Measurements from ENCODE around the gene ZBTB32. TPM values are rescaled to one million over a fixed set of nuclear protein-coding genes. Genes with fewer than 3 reads are reported as not detected.

The ZBTB32 gene
- polyA plus RNA-seq, 3 donors, result 0.20 to 0.98 (median 0.40) TPM

DNA sequence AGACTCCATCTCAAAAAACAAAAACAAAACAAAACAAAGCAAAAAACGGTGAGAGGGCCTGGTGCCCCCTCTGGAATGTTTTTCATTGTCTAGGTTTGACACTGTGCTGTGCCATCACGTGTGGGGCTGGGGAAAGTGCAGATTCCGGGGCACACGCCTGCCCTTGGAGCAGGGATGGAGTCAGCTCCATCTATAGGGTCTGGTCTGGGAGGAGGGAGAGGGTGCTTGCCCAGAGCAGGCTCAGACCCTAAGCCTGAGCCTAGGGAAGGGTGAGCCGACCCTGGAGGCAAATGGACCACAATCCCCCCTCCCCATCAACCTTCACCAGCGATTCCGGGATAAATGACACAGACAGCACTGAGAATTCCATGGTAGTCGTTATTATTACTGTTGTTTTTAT, 10.9 kb upstream of the ZBTB32 start:
- DNase-seq (ENCODE audit: extremely low read depth in 1 of 11, low read depth in 9 of 11, low spot score in 4 of 11), result no peak

DNA sequence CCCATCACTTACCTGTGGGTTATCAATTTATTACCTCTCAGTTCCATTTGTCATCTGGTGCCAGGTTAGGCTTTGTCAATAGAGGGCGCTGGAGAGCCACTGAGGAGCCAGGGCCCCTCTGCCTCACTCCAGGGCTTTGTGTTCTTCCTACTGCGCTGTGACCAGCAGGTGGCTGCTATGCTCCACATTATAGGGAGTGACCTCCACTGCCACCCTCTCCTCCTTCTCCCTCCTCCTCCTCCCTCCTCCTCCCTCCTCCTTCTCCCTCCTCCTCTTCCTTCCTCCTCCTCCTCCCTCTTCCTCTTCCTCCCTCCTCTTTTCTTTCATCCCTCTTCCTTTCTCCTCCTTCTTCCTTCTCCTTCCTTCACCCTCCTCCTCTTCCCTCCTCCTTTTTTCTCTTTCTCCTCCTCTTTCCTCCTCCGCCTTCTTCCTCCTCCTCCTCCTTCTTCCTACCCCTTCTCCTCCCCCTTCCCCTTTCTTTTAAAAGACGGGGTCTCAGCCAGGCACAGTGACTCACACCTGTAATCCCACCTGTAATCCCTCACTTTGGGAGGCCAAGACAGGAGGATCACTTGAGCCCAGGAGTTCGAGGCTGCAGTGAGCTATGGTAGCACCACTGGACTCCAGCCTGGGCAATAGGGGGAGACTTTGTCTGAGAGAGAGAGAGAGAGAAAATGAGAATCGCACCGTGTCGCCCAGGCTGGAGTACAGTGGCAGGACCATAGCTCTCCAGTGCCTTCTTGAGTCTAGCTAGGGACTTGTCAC, 10.3 kb upstream of the ZBTB32 start:
- peak; percentile 66 to 87 (median 74) for DNase-seq (ENCODE audit: extremely low read depth in 1 of 11, low read depth in 9 of 11, low spot score in 4 of 11)

DNA sequence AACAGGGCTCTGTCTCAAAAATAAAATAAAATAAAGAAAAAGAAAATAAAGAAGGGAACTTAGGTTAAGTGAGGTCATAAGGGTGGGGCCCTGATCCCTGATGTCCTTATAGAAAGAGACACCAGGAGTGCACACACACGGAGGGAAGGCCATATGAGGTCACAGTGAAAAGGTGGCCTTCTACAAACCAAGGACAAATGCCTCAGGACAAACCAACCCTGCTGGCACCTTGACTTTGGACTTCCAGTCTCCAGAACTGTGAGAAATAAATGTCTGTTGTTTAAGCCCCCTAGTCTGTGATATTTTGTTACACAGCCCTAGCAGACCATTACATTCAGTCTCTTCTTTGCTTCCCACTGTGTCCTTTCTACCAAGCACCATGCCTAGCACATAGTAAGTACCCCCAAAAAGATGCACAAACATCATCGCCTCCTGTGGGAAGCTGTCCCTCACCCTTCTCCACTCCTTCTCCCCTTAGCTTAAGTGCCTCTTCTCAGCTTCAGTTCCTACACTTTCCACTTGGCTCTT, 8.4 kb upstream of the ZBTB32 start:
- no peak for DNase-seq (ENCODE audit: extremely low read depth in 1 of 11, low read depth in 9 of 11, low spot score in 4 of 11)

DNA sequence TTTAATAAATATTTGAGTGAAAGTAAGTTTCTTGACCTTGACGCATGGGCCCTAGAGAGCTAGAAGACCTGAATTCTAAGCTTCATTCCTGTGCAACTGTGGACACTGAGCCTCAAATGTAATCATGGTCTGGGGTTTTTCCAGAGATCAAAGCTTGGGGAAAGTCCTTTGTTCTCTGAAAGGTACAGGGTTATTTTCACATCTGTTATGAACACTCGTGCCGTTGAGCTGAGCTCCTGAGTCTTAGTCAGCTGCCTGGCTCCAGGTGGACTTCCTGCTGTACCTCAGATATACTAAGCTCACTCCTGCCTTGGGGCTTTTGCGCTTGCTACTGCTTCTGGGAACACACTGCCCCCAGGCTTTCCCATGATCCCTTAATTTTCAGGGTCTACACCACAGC, 7.5 kb upstream of the ZBTB32 start:
- no peak for DNase-seq (ENCODE audit: extremely low read depth in 1 of 11, low read depth in 9 of 11, low spot score in 4 of 11)

DNA sequence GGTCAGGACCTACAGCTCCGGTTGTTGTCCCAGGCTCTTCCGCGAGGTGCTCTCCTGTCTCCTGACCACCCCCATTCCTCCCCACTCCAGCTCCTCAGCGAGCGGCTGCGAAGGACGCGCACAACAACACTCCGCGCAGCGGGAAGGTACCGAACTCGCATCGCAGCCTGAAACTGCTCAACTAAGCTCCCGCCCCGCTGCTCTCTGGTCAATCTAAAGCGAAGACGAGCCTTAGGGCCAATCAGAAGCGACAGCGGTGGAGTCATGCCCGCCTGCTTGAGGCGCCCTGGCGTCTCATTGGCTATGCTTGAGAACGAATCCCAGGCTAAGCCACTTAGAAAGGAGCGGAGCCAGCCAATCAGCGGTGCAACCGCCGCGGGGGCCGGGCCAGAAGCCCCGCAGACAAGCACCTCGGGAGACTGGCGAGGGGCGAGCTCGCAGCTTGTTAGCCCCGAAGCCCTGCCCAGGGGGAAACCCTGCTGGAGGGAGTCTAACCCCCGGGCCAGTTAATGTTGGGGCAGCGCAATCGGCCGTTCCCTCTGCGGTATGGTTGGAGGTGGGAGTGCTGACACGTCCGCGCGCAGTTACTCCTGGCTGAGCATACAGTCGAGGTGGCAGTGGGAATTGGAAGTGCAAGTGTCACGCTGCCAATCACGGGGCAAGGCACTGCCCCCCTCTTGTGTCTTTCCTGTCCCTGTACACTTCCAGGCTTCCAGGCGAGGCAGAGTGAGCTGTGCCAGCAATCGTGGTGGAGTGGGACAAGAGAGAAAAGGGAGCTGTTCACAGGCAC, 1.9 kb upstream of the ZBTB32 start:
- DNase-seq (ENCODE audit: extremely low read depth in 1 of 11, low read depth in 9 of 11, low spot score in 4 of 11), result peak; percentile 84 to 96 (median 93)

DNA sequence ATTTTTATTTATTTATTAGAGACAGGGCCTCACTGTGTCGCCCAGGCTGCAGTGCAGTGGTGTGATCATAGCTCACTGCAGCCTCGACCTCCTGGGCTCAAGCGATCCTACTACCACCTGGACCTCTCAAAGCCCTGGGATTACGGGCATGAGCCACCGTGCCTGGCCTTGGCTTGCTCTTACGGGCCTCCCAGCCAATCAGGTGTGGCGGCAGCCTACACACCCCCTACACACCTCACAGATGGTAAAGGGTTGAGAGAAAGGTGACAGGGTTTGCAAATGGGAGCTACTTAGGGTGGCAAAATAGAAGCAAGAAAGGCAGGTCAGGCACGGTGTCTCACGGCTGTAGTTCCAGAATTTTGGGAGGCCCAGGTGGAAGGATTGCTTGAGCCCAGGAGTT, 1.0 kb upstream of the ZBTB32 start:
- no peak for DNase-seq (ENCODE audit: extremely low read depth in 1 of 11, low read depth in 9 of 11, low spot score in 4 of 11)

DNA sequence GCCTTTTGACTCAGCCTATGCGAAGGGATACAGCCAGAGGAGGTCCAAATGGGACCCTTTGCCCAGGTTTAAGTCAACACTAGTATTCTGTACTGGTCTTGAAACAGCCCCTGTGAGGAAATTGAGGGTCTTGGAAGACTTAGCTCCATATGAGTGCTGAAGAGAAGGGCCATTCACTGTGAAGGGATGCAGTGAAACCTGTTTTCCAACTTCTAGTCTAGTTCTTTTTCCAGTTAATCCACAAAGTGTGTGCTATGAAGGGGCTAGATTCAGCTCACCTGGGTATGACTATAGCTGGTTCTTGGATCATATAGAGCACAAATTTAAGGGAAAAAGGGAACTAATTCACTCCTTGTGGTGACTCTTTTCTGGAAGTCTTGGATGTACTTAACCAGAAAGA, 4.0 kb downstream of the ZBTB32 start:
- no peak for DNase-seq (ENCODE audit: extremely low read depth in 1 of 11, low read depth in 9 of 11, low spot score in 4 of 11)

DNA sequence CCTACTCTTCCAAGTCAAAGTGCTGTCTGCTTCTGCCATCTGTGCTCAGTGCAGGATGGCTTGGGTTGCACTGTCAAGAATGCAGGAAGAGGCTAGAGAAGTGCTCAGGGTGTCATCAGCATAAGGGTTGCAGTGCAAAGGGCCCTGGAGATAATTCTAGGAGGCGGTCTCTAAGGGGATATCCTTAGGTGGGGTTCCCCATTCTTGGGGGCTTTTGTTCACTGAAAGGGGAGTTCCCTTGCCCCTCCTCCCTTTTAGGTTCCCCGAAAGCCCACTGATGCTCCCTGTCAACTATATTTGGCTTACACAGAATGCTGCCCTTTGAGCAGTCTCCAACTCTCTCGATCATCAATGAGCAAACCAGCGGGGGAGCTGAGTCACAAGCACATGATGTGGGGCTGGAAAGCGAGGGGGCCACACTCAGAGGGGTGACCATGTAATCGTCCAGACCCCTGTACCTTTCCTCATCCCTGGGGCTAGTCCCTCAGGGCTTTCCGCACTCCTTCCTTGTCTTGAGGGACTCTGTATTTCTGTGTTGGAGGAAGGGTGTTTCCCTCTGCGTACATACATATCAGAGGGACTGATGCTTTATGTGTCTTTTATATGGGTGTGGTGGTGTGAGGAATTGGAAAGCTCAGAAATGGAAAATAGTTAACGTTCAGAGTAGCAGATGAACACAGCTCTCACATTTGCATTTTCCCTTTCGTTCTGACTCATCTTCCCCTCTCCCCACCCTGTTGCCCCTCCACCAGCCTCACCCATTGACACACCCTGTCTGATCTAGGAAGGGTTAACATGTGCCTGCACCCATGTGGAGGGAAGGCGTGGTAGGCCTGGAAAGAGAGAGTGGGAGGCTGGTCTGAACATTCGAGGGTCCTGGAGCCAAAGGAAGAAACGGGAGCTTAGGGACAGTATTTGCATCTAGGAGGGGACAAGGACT, 6.7 kb downstream of the ZBTB32 start:
- DNase-seq (ENCODE audit: extremely low read depth in 1 of 11, low read depth in 9 of 11, low spot score in 4 of 11), result no peak

DNA sequence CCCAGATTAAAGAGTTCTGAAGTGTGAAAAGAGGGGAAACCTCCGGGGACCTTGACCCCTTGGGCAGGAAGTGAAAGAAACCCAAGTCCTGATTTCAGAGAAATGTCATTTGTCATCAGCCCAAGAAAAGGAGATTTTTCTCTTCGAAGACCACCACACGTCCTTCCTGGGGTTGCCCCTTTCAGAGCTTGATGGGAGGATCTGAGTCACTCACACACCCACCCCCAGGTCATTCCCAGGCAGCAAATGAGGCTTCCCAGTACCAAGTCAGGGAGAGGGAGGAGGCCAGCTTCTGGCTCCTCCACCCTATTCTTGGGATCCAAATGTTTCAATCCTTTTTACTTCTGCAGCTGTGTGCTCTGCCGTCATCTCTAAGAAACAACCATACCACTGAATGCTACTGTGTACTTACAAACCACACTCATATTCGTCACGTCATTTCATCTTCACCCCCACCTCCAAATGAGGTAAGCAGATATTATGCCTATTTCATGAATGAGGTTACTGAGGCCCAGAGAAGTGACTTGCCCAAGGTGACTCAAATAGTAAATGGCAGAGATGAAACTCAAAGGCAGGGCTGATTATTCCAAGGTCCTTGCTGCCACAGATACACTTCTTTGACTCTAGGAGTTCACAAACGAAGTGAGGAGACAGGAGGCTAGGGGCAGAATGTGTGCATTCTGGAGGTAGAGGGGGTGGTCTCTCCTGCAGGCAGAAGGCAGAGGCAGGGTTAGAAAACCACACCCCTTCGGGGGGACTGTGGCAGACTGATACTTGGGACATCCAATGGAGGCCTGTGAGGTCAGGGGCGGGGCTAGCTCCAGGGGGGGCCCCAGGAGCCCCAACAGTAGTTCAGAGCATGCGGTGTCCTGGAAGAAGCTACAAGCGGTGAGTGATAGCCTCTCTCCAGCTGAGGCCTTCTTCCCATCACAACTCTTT, 8.5 kb downstream of the ZBTB32 start:
- DNase-seq (ENCODE audit: extremely low read depth in 1 of 11, low read depth in 9 of 11, low spot score in 4 of 11), result no peak

DNA sequence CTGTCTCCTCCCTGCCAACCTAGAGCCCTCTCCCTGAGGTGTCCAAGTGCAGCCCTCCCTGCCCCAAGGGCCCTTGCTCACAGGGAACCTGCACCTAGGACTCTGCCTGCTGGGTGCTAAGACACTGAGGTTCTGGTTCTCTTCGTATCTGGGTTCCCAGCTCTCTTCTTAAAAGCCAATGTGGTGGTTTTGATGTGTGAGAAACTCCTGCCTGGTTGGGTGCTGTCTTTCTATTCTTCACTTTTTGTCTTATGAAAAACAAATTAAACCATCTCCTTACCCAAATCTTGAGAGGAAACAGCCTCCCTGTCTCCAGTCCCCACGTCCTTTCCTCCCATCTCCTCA, 9.1 kb downstream of the ZBTB32 start:
- no peak for DNase-seq (ENCODE audit: extremely low read depth in 1 of 11, low read depth in 9 of 11, low spot score in 4 of 11)

DNA sequence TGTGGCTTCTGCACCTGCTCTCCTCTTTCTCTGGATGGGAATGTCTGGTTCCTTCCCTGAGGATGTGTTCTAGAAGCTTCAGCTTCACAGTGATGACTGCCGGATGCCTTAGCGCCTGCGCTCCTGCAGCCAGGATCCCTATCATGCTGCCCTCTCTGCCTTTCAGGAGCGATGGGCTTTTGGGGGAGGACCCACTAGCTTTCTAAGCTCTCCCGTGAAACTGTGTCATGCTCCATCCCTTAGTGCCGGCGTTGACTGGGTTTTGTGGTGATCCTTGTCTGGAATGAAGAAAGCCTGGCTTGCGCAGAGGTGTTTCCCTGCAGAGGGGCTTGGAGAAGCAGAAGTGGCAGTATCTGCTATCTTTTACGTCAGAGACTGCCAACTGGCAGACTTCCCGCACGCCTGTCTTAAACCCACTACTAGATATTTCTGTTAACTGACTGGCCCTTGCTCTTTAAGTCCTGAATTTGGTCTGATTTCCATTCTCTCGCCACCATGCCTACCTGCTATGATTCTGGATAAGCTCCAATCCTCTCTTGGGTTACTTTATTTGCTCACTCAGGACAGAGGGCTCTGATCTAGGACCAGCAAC, 9.6 kb downstream of the ZBTB32 start:
- DNase-seq (ENCODE audit: extremely low read depth in 1 of 11, low read depth in 9 of 11, low spot score in 4 of 11), result no peak

DNA sequence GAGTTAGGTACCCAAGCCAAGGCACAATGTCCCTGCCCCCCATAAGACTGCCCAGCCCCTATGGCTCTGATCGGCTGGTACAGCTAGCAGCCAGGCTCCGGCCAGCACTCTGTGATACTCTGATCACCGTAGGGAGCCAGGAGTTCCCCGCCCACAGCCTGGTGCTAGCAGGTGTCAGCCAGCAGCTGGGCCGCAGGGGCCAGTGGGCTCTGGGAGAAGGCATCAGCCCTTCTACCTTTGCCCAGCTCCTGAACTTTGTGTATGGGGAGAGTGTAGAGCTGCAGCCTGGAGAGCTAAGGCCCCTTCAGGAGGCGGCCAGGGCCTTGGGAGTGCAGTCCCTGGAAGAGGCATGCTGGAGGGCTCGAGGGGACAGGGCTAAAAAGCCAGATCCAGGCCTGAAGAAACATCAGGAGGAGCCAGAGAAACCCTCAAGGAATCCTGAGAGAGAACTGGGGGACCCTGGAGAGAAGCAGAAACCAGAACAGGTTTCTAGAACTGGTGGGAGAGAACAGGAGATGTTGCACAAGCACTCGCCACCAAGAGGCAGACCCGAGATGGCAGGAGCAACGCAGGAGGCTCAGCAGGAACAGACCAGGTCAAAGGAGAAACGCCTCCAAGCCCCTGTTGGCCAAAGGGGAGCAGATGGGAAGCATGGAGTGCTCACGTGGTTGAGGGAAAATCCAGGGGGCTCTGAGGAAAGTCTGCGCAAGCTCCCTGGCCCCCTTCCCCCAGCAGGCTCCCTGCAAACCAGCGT, 10.4 kb downstream of the ZBTB32 start:
- no peak for DNase-seq (ENCODE audit: extremely low read depth in 1 of 11, low read depth in 9 of 11, low spot score in 4 of 11)

DNA sequence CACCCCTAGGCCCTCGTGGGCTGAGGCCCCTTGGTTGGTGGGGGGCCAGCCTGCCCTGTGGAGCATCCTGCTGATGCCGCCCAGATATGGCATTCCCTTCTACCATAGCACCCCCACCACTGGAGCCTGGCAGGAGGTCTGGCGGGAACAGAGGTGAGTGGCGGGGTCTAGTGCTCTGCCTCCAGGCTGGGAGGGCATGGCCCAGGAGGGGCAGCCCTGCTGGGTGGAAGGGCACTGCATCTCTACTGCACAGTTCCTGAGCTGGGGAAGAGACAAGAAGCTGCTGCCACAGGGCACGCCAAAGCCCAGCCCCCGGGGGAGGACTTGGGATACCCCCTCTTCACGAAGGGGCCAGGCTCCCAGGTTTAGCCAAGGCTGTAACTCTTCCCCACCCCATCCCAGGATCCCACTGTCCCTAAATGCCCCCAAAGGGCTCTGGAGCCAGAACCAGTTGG, 11.0 kb downstream of the ZBTB32 start:
- DNase-seq (ENCODE audit: extremely low read depth in 1 of 11, low read depth in 9 of 11, low spot score in 4 of 11), result no peak

DNA sequence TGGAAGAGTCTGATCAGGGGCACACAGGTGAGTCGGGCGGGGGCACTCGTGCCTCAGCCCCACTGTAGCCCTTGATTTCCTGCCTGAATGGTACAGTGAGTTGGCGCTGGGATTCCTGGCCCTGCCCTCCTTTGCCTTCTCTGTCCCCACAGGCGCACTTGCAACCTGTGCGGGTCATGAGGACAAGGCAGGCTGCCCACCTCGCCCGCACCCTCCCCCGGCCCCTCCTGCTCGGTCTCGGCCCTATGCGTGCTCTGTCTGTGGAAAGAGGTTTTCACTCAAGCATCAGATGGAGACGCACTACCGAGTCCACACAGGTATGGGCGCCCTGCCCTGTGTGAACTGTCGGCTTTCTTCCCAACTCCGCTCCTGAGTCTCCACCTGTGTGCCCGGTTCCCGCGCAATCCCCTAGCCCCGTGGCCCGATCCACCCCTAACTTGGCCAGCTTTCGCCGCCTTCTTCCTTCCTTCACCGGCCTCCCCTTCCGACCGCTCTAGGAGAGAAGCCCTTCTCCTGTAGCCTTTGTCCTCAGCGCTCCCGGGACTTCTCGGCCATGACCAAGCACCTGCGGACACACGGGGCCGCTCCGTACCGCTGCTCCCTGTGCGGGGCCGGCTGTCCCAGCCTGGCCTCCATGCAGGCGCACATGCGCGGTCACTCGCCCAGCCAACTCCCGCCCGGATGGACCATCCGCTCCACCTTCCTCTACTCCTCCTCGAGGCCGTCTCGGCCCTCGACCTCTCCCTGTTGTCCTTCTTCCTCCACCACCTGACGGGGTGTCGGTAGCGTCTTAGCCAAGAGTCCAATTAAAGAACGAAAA, 11.8 kb downstream of the ZBTB32 start:
- DNase-seq (ENCODE audit: extremely low read depth in 1 of 11, low read depth in 9 of 11, low spot score in 4 of 11), result peak in 2 of 11 donors; percentile 32 to 58

DNA sequence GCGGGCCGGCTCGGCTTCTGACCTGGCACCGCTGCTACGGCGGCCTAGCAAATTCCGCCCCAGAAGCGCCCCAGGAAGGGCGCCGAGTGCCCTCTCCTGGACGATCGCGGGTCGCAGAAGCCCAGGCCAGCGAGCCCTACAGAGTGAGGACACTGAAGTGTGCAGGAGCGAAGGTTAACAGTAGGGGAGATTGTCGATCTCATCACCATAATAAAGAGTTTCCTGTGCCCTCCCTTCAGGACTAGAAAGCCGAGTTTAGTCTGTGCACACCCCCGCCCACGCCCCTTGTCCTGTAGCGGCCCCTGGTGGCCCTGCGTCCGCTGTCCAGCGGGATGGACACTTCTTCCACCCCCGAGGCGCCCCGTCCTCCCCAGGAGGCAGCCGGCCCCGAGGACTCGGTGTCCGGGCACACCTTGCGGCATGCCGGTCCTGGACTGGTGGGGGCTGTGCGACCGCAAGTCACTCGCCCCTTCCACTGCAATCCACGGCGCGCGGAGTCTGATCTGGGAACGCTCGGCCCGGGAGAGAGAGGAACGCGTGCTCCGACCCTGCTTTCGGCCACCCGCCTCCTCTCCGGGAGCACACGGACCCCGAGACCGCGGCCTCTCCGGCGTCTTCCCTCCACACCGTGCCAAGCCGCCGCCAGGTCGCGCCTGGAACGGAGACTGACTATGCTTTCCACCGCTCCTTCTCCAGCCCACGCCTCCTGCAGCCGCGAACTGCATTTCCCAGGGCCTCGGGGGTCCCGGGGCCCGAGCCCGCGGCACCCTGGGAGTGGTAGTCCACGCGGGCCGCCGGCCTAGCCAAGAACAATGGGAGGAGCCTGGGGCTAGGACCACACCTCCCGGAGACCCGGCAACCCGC, 12.7 kb downstream of the ZBTB32 start:
- DNase-seq (ENCODE audit: extremely low read depth in 1 of 11, low read depth in 9 of 11, low spot score in 4 of 11), result peak in 10 of 11 donors; percentile 72 to 95 (median 90)
